B cell (primary cell): Measurements from ENCODE around the gene IL22RA1.

ENCODE experiments used
- CTCF ChIP-seq: fragments of 200-600 bp; IDR thresholded peaks from one replicate; pipeline ENCODE4 v1.8.0; 2022; ENCODE audit warnings: antibody characterized with exemption, mild to moderate bottlenecking
- EZH2 ChIP-seq: IDR thresholded peaks from 2 replicates; pipeline ENCODE4 v1.6.1; 2012; ENCODE audit warnings: borderline replicate concordance, low read depth, mild to moderate bottlenecking, moderate library complexity, low read length; ENCODE audit not compliant: insufficient read depth, poor library complexity, severe bottlenecking

GRCh38 chr1:24130385-24130784 lies 12.6 kb downstream of the IL22RA1 start:
- TF ChIP-seq CTCF (no peak), EZH2 (no peak)
